Measurements from ENCODE around the gene PHLDA1. TPM values are rescaled to one million over a fixed set of nuclear protein-coding genes. Genes with fewer than 3 reads are reported as not detected.
A peak's percentile ranks its signal among the peaks of the same experiment; 100 is the strongest.

The PHLDA1 gene
- total RNA-seq, 2 experiments from 2014 or later = 0.44 to 2.1 TPM

- Histone ChIP-seq H3K4me3 (ENCODE audit: low read depth, low read length, poor library complexity, severe bottlenecking) (no peak overlapping the region), H3K4me2 (ENCODE audit: low read length) (no peak overlapping the region), H3K9me3 (ENCODE audit: low read length) (no peaks in the 10 kb centered on the region), H3K27ac (ENCODE audit: low read depth, low read length, poor library complexity, severe bottlenecking) (no peak overlapping the region), H2AFZ (ENCODE audit: low read length) (no peak overlapping the region), H3K79me2 (ENCODE audit: insufficient read depth, low read depth, low read length) (peaks cover 3% of the 10 kb centered on the region; the same call in 1 of the 2 replicates), H3K9me2 (ENCODE audit: insufficient read depth, low read length) (no peaks in the 10 kb centered on the region), H4K20me1 (ENCODE audit: insufficient read depth, low read length) (peaks cover 14% of the 10 kb centered on the region; the same call in 1 of the 2 replicates), H3K4me1 (ENCODE audit: insufficient read depth, low read length, poor library complexity, severe bottlenecking) (no peaks in the 10 kb centered on the region), H3K36me3 (ENCODE audit: insufficient read depth, low read length) (peaks cover 100% of the 10 kb centered on the region)
- TF ChIP-seq CTCF (conservative IDR thresholded peaks at IDR 0.05; ENCODE audit: low read length) (no peak), EZH2phosphoT487 (IDR thresholded peaks at IDR 0.05; ENCODE audit: borderline replicate concordance, low read depth, low read length) (no peak)
- ChIA-PET CTCF (ENCODE audit: unreplicated experiment) (no interaction called here), POLR2A (interaction anchor here (0.6 to 1.5 kb wide), 4 partner anchors 9 to 81 kb away, joined by 4 to 6 read pairs (median 6); no protein-coding TSS in a partner anchor)
- DNase-seq (ENCODE audit: low spot score) = no peak
- intact Hi-C loops (cut with micrococcal nuclease; ENCODE audit: unreplicated experiment) = no loop called here
- no TSS peak for BruUV-seq (replicated peaks)
These were observed 18.1 kb upstream of the PHLDA1 start for GRCh38 chr12:76049575-76050251.

- peaks cover 100% of the 10 kb centered on the region for H3K36me3 ChIP-seq (ENCODE audit: insufficient read depth, low read length)
- ChIA-PET POLR2A (interaction anchor here (0.6 to 1.5 kb wide), 6 partner anchors 8 to 1924 kb away, joined by 3 to 9 read pairs (median 4); no protein-coding TSS in a partner anchor), CTCF (ENCODE audit: unreplicated experiment) (interaction anchor here (0.7 kb wide), 1 partner anchor 86 kb away, joined by 3 read pairs; no protein-coding TSS in a partner anchor)
- H3K4me3 ChIP-seq (ENCODE audit: low read depth, low read length, poor library complexity, severe bottlenecking) = no peak overlapping the region
- no peak overlapping the region for H3K27ac ChIP-seq (ENCODE audit: low read depth, low read length, poor library complexity, severe bottlenecking)
- no peak overlapping the region for H3K4me2 ChIP-seq (ENCODE audit: low read length)
- H3K79me2 ChIP-seq (ENCODE audit: insufficient read depth, low read depth, low read length) = 0 out of 2 replicates have a peak, but pooled peaks cover 3% of the 10 kb centered on the region
- TSS peak; percentile 26 for BruUV-seq (replicated peaks)
- no peaks in the 10 kb centered on the region for H3K9me2 ChIP-seq (ENCODE audit: insufficient read depth, low read length)
- intact Hi-C loops (cut with micrococcal nuclease; ENCODE audit: unreplicated experiment) = no loop called here
- TF ChIP-seq EZH2phosphoT487 (IDR thresholded peaks at IDR 0.05; ENCODE audit: borderline replicate concordance, low read depth, low read length) = no peak
- no peak for TF ChIP-seq CTCF (conservative IDR thresholded peaks at IDR 0.05; ENCODE audit: low read length)
- no peaks in the 10 kb centered on the region for H3K4me1 ChIP-seq (ENCODE audit: insufficient read depth, low read length, poor library complexity, severe bottlenecking)
- no peak overlapping the region for H2AFZ ChIP-seq (ENCODE audit: low read length)
- H4K20me1 ChIP-seq (ENCODE audit: insufficient read depth, low read length) = peaks cover 11% of the 10 kb centered on the region; the same call in 1 of the 2 replicates
- DNase-seq (ENCODE audit: low spot score) = no peak
- H3K9me3 ChIP-seq (ENCODE audit: low read length) = no peaks in the 10 kb centered on the region
These were observed 16.2 kb upstream of the PHLDA1 start for GRCh38 chr12:76047742-76048141.

DNA sequence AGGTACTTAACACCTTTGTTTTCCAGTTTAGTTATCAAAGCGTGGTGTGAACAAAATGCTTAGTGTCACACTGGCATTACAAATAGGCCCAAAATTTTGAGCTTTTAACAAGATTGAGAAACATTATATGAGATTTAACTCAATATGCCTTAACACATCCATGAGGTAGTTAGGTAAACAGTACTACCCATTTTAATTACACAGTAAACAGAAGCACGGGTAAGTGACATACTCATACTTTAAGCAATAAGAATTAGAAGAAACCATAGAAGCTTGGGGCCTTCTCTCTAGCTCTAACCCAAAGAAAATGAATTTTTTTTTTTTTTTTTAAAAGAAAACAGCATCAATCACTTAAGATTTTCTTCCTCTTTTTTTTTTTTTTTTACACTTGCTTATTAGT lies 15.5 kb upstream of the PHLDA1 start:
- no peak overlapping the region for H3K4me3 ChIP-seq (ENCODE audit: low read depth, low read length, poor library complexity, severe bottlenecking)
- H3K4me1 ChIP-seq (ENCODE audit: insufficient read depth, low read length, poor library complexity, severe bottlenecking) = no peaks in the 10 kb centered on the region
- no peak overlapping the region for H3K4me2 ChIP-seq (ENCODE audit: low read length)
- peaks cover 8% of the 10 kb centered on the region; the same call in 1 of the 2 replicates for H4K20me1 ChIP-seq (ENCODE audit: insufficient read depth, low read length)
- intact Hi-C loops (cut with micrococcal nuclease; ENCODE audit: unreplicated experiment) = no loop called here
- no peaks in the 10 kb centered on the region for H3K9me3 ChIP-seq (ENCODE audit: low read length)
- no peak overlapping the region for H3K27ac ChIP-seq (ENCODE audit: low read depth, low read length, poor library complexity, severe bottlenecking)
- CTCF ChIA-PET (ENCODE audit: unreplicated experiment) = no interaction called here
- H3K79me2 ChIP-seq (ENCODE audit: insufficient read depth, low read depth, low read length) = 0 out of 2 replicates have a peak, but pooled peaks cover 1% of the 10 kb centered on the region
- TF ChIP-seq CTCF (conservative IDR thresholded peaks at IDR 0.05; ENCODE audit: low read length) = no peak
- no peak for TF ChIP-seq EZH2phosphoT487 (IDR thresholded peaks at IDR 0.05; ENCODE audit: borderline replicate concordance, low read depth, low read length)
- DNase-seq (ENCODE audit: low spot score) = no peak
- no TSS peak for BruUV-seq (replicated peaks)
- H3K36me3 ChIP-seq (ENCODE audit: insufficient read depth, low read length) = peaks cover 96% of the 10 kb centered on the region
- H2AFZ ChIP-seq (ENCODE audit: low read length) = no peak overlapping the region
- H3K9me2 ChIP-seq (ENCODE audit: insufficient read depth, low read length) = no peaks in the 10 kb centered on the region
- POLR2A ChIA-PET = interaction anchor here (0.6 to 1.5 kb wide), 4 partner anchors 8 to 398 kb away, joined by 4 to 9 read pairs (median 5); no protein-coding TSS in a partner anchor
